HG03103 (cell line): Measurements from ENCODE around the gene UBE2H.
"Not testable (repeated sequence)": the region's sequence is repeated elsewhere in the genome, so short reads cannot be mapped to it uniquely, and the experiment has no call there.

Experiments
- ATAC-seq: cut with Tn5 transposase; IDR thresholded peaks from one replicate; pipeline ENCODE4 v1.9.1; 2021; ENCODE audit warnings: low read depth; ENCODE audit not compliant: unreplicated experiment

The UBE2H gene

DNA sequence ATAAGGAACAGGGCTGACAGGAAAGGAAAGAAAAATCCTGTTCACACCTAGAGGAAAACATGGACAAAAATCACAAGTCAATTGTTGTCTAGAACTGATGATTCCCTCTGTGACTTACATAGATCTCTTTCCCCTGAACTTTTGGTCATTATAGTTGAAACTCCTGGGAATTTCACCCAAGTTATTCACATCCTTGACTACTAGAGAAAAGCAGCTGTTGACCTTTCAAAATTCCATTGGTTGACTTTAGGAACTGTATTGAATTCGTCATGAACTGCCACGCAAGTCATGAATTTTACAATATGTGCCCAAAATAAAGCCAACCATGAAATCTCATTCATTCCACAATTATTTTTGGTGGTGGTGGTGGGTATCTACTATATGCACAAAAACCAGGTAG is 104.3 kb downstream of the UBE2H start:
- ATAC-seq: no peak

DNA sequence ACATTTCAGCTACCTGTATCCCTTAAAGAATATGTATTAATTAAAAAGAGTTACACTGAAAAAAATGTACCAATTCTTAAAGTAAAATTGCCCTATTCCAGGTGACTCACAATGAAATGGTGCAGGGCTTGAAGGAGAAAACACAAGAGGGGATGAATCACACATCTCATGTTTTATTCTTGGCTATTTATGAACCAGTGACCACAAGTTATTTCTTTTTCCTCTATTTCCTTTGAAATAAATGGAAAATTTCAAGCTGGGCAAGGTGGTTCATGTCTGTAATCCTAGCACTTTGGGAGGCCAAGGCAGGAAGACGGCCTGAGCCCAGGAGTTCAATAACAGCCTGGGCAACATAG is 106.8 kb downstream of the UBE2H start:
- ATAC-seq: no peak

DNA sequence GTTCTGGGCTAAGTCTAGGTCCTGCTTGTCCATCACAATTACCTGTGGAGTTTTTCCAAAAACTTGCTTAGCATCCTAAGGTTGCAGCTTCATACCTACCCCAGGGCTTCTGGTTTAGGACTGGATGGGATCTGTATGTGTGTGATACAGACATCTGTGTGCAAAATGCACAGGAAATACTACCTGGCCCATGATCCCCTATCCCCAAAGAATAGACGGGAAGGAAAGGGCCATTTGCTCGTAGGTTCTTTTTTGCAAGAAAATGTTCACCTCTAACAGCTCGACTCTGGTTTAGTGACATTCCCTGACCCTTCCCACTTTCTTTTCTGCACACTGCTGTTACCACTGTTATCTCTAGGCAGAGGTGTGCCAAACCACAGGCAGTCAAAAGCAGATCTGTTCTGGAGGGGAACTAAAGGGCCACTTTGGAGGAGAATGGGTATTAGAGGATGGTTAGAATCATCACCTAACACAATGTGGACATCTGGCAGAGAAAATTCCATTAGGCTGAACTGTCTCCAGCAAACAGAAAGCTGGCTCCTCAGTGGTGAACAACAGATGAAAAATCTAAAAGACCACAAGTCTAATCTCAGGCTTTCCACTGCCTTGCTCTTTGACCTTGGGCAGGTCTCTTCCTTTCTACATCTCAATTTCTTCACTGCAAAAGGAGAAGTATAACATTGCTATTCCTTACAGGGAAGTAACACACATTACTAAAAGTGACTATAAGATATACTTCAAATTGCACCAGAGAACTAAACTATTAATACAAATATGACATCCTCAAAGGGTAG is 107.4 kb downstream of the UBE2H start:
- no peak for ATAC-seq

DNA sequence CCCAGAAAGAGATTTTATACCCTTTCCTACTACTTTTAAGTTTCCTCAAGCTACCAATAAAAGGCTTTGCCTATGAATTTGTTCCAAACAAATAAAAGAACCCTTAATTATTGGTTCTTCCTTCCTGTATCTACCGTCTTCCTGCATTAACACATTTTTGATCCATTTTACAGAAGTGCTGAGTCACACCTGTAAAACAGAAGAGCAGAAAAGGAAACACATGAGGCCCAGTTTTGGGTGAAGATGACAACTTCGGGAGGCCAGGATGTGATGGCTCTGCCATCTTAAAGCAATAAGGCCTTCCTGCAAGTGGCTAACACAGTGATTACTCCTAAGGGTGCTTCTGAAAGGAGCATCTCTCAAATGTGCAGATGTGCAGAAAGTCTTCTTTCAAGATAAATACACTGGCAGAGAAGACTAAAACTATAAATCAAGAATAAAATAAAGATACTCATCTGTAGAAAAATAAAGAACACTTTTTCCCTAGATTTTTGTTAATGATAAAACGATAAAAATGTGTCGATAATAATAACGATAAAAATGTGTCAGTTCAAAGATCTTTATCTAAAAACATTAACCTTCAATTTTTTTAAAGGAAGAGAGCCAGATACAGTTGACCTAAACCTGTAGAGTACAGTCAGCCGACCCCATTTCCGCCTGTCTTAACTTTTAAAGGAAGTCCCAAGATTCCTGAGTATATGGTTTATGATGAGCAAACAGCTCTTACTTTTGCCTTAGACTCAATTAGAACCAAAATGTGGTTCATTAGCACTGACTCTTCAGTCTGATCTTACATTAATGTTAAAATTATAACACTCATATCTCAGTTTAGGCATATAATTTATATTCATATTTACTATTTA is 108.6 kb downstream of the UBE2H start:
- ATAC-seq: no peak

DNA sequence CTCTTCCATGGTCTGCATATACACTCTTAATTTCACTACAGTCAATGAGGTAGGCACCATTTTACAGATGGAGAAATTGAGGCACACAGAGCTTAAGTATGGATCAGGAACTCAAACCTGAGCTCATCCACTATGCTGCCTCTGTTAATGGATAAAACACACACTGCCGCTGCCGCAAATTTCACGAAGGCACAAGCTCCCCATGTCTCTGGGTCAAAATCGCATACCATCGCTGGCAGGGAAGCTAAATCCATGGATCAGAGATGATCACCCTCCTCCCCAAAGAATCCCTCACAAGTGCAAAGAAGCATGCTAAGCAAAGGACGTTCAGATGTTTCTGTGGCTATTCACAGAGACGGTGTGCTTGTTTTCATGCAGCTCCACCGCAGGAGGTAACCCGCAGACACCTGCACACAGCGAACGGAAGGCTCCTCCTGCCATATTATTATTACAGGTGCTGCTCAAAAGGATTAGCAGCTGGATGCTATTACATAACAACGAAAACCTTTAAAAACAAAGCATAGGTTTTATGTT is 109.3 kb downstream of the UBE2H start:
- ATAC-seq: no peak

DNA sequence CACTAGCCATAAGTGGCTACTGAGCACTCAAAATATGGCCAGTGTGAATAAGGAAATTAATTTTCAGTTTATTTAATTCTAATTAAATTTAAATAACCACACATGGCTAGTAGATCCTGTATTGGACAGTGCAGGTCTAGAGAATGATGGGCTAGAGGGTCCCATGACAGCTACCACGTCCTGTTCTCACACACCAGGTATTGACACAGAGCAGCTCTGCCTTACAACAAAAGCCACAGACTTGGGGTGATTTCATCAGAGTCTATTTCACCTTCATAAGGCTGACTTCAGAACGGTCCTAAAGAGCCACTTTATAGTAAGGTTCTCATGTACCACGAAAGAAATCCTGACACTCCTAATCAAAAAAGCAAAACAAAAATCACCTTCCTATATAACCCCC is 111.3 kb downstream of the UBE2H start:
- no peak for ATAC-seq

DNA sequence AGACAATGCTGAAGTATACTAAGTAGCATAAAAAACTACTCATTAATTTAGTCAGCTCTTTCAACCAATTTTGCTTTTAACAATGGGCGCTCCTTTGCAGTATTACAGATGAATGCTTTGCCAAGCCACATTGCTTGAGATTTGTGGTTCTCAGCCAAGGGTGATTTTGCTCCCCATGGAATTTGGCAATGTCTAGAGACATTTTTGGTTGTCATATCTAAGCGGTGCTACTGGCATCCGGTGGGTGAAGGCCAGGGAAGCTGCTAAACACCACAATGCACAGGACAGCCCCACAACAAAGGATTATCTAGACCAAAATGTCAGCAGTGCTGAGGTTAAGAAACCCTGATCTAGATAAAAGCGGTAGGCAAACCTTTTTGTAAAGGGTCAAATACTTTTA is 112.0 kb downstream of the UBE2H start:
- no peak for ATAC-seq

DNA sequence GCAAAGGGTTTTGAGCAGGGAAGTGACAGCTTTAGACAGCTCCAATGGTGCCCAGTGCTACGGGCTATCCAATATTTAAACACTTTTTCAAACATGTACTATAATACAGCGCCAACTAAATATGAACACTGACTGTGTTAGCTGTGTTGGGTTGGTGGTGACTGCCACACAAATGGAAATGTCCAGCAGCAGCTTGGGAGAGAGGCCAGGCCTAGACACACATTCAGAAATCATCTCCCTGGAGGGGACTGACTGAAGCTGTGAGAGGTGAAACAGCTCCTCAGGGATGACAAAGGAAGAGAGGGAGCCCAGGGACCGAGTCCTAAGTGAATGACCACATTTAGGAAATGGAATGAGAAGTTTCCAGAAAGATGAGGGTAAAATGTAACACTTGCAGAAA is 115.8 kb downstream of the UBE2H start:
- ATAC-seq: no peak

DNA sequence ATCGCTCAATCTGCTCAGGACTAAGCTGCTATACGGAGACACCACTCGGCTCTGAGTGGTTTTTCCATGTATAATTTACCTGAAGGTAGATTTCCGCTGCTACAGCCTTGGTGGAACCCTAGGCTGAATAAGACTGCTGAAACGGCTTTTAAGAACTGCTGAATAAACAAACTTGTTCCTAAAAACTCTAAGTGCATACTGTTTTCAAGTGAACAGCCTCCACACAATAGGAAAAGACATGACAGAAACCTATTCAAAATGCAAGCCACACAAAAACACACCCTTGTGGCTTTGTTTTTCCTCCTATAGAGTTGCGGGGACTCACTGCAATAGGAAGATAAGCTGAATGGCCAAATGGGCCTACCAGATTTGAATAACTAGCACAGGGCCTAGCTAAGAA is 117.2 kb downstream of the UBE2H start:
- no peak for ATAC-seq

DNA sequence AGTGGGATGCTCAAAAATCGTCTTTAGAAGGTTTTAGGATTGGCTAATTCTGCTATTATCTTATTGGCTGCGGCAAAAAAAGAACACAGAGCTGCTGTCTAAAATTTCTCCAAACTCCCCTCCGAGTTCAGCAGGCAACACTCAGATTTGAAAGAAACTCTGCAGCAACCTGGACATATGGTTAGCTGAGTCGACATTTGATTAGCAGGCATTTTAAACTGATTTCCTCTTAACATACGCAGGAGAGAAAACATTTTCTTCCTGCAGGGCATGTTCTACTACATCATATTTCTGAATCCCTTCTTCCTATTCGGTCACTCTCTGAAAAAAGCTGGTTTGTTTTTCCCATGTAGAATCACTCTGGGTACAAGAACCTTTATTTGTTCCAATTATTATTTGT is 119.4 kb downstream of the UBE2H start:
- ATAC-seq: not testable (repeated sequence)

DNA sequence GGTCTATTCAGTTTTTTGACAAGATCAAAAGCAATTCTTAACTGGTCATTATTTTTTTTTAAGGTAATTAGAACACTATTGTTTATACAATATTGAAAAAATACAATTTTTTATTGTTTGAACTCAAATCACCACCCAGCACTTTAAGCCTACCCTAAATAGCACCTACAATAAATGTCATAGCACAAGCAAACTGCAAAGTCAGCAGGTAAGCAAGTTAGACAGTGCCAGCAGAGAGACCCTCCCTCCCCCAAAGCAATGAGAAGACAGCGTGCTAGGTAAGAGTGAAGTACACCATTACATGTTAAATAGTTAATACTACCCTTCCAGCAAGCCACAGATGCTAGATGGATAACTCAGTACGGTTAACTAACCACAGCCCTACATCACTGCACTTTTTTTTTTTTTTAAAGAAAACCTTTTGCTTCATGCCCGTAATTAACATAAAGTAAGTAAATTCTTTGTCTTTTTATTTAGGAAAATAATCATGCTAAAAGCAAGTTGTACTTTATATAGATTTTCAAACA is 120.0 kb downstream of the UBE2H start:
- no peak for ATAC-seq

DNA sequence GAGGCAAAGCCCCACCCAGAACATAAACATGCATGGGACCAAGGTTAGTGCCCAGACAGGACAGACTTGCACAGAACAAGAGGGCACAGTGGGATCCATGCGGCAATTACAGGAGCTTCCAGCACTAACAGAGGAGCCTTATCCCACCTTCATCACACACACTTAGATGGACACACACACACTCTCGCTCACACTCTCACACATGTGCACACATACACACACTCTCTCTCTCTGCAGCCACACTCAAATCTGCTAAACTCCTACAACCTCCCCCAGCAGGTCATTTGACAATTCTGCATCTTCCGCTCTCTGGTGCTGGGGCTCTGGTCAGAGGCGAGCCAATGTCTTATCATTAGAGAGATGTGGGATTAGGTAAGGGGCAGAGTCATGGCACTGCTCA is 120.5 kb downstream of the UBE2H start:
- ATAC-seq: no peak

DNA sequence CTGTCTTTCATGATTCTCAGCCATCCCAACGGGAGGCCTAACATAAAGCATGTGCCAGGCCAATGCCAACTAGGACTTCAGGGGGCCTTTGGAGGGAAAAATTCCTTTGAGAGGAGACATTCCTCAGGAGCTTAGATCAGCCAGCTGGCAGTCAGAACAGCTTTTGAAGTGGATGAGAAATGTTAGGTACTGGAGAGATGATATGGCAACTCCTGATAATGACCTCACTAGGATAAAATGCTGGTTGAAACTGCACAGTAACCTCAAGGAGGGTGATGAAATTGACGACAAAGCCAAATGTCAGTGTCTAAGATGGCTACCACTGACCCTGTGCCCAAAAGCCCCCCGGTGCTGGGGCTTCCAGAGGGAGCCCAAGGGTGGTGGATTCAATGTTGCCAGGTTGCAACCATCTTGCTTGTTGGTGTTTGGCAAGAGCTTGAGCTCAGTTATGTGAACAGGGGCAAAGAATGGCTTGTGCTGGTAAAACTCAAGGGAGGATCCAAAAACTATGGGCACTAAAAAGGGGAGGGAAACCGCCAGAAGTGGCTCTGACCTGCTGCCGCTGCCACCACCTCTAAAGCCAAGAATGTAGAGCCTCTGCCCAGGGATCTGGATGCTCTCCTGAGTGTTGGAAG is 121.2 kb downstream of the UBE2H start:
- ATAC-seq: no peak

DNA sequence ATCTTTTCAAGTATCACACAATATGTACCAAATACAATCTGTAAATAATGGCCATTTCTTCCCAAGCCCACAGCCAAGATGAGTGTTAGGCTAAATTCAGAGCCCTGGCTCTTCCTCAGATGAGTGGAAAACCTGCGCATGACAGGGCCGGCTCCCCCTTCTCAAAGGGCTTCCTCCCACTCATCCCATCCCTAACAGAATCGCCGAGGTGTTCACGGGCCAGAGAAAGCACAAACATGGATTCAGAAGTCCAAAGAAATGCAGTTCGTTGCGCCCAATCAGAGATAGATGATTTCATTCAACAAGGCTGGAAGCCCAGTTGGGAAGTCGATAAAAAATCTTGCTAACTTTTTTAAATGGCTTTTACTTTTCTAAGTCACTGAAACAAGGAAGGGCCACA is 121.8 kb downstream of the UBE2H start:
- ATAC-seq: no peak

DNA sequence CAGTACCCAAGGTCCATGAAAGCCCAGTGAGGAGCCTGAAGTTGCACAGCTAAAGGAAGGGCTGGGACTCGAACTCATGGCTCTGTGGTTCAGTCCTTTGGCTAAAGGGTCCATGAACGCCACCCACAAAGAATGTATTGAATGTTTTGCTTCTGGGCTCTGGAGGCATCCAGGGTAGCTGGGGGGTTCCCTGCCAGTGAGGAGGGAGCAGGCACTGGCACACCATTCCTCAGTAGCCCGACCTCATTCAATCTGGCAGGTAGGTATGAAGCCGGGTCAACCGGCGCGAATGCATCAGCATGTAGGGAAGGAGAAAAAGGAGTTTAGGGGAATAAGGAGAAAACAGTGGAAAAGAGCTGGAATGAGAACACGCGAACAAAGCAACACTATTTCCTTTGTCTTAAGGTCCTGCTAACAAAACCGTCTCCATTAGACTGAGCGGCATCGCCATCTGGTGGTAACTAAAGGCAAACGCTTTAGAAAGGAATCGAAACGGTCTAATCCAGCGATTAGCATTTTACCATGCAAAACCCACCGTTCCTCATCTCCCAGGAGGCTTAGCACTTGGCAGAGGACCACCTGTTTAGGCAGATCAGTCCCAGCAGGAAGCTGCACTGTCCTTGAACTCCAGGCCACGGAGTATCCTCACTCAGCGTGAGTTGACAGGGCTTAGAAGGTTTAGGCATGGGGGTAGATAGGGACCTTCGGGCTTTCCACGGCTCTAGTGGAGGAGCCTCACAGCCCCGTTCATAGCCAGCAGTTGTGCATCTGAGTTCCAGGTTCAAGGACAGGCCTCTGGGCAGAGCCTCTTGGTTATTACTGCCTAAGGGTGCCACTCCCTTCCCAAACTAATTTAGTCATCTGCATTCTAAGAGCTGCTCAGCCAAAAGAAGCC is 122.8 kb downstream of the UBE2H start:
- ATAC-seq: no peak

DNA sequence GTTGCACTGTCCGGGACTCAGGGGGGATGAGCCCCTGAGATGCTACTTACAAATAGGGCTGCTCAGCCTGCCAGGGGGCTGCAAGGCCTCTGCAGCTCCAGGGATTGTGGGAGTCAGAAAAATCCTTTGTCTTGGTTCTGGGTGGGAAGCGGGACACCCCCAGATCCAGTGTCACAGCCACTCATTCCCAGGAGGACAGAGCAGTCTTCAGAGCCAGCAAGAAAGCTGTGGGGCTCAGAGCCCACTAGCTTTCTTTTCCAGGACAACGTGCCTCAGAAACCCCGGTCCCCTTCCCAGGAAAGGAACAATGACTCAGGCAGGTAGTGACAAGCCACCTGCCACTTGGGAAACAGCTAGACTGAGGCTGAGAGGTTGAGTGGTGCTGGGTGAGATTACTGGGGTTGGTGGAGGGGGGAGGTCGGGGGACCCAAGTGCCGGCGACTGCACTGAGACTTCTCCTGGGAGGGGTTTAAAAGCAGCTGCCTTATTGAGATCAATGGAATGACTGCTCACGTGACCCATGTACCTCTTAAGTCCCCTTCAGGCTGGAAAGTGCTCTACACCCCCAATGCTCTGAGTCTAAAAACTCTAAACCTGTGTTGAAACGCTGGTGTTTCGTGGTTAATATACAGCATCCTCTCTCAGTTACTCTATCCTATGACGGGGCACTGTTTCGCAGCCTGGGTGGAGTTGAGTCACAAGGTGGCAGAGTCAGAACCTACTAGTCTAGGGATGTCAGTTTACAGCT is 123.6 kb downstream of the UBE2H start:
- no peak for ATAC-seq

DNA sequence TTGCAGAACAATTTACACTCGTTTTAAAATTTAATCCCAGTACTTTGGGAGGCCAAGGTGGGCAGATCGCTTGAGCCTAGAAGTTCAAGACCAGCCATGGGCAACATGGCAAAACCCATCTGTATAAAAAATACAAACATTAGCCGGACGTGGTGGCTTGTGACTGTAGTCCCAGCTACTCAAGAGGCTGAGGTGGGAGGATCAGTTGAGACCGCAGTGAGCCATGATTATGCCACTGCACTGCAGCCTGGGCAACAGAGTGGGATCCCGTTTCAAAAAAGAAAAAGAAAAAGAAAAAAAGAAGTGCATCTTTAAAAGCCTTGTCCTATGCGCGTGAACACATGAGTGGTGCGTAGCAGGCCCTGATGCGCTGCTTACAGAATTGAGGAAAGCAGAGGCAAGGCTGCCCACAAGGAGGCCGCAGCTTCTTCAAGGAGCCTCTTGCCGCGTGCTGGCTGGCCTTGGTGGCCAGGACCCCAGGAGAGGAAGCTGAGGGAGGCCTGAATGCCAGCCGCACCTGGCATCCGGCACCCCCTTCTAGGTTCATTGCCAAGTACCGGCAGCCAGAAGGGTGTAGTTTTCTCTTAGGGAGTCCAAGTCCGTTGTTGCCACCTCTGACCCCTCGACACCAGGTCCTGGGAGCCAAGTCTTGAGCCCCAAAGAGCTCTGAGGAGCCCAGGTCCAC is 124.5 kb downstream of the UBE2H start:
- ATAC-seq: no peak

DNA sequence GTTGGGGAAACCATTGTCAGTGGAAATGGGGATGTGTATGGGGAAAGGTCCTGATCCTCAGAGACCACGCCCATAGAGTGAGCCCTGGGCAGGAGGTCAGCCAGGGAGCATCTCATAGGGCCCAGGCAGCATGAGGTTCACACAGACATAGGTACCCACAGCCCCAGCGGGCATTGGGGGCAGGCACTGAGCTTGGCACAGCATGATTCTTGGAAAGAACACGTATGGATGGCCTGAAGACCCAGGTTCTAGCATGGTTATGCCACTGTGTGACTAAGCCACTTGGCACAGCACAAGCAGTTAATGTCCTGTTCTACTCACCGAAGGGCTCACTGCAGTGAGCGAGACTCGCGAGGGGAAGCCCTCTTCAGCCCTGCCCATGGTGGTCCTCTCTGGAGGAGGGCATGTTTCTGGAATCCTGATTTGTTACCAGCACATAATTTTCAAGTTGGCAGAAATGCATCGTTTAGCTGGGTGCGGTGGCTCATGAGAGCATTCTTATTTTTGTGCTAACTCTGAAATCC is 125.2 kb downstream of the UBE2H start:
- ATAC-seq: no peak

DNA sequence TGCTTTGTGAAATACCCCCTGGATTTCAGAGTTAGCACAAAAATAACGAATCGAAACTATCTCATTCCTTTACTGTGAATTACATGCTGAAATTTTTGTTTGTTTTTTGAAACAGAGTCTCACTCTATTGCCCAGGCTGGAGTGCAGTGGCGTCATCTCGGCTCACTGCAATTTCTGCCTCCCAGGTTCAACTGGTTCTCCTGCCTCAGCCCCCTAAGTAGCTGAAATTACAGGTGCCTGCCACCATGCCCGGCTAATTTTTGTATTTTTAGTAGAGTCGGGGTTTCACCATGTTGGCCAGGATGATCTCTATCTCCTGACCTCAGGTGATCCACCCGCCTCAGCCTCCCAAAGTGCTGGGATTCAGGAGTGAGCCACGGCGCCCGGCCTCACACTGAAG is 125.9 kb downstream of the UBE2H start:
- ATAC-seq: not testable (repeated sequence)
